Hematopoietic multipotent progenitor cell treated with erythropoietin and hydrocortisone succinate and interleukin-3 and kit ligand, for 15 days (in vitro differentiated cells): ENCODE measurements around the gene GLTP.

ENCODE experiments used
- DNase-seq: peaks from one replicate; pipeline ENCODE4 v3.0.0-alpha.2; 2015; ENCODE audit warnings: low spot score

The GLTP gene

GRCh38 chr12:109842021-109842420 is 38.3 kb downstream of the GLTP start:
- DNase-seq: no peak

GRCh38 chr12:109841356-109841755 is 39.0 kb downstream of the GLTP start:
- no peak for DNase-seq

- DNase-seq: no peak
These were observed 39.9 kb downstream of the GLTP start for GRCh38 chr12:109840305-109841074.

GRCh38 chr12:109839444-109839843 is 40.9 kb downstream of the GLTP start:
- DNase-seq: no peak

- no peak for DNase-seq
These were observed 43.4 kb downstream of the GLTP start for GRCh38 chr12:109836916-109837315.

- no peak for DNase-seq
These were observed 44.5 kb downstream of the GLTP start for GRCh38 chr12:109835827-109836226.

- DNase-seq: no peak
These were observed 46.8 kb downstream of the GLTP start, which contains the start of gene TRPV4 for GRCh38 chr12:109833307-109834189. Gene TRPV4, minus strand, starts transcription at chr12:109833398. Its CDS starts 18,602 bp downstream, at chr12:109814796.

- no peak for DNase-seq
These were observed 47.6 kb downstream of the GLTP start for GRCh38 chr12:109832541-109833306.

- no peak for DNase-seq
These were observed 48.4 kb downstream of the GLTP start for GRCh38 chr12:109831929-109832328.

GRCh38 chr12:109831365-109831764 is 49.0 kb downstream of the GLTP start:
- DNase-seq: no peak

- no peak for DNase-seq
These were observed 49.6 kb downstream of the GLTP start for GRCh38 chr12:109830718-109831117.

- no peak for DNase-seq
These were observed 50.1 kb downstream of the GLTP start for GRCh38 chr12:109830267-109830666.

GRCh38 chr12:109829667-109830066 is 50.7 kb downstream of the GLTP start:
- no peak for DNase-seq

- no peak for DNase-seq
These were observed 51.4 kb downstream of the GLTP start for GRCh38 chr12:109828754-109829511.

GRCh38 chr12:109827566-109828550 is 52.5 kb downstream of the GLTP start:
- DNase-seq: no peak

- no peak for DNase-seq
These were observed 53.3 kb downstream of the GLTP start for GRCh38 chr12:109827080-109827479.

GRCh38 chr12:109824731-109825130 is 55.6 kb downstream of the GLTP start:
- DNase-seq: no peak

GRCh38 chr12:109822951-109823411 is 57.4 kb downstream of the GLTP start:
- no peak for DNase-seq

GRCh38 chr12:109822416-109822815 is 57.9 kb downstream of the GLTP start:
- DNase-seq: no peak

GRCh38 chr12:109821968-109822367 is 58.4 kb downstream of the GLTP start:
- DNase-seq: no peak
